Esophagus squamous epithelium (tissue), 5 donors: Measurements from ENCODE around the gene HOXB9. TPM values are rescaled to one million over a fixed set of nuclear protein-coding genes. Genes with fewer than 3 reads are reported as not detected.

Experiments used
- DNase-seq: peaks from one replicate; lab custom pipeline; 2025; lab: John Stamatoyannopoulos, UW
- H3K27ac ChIP-seq, 4 donors: fragments of 200-600 bp; sonication (generic); one replicate each; pipeline ENCODE4 v1.5.1; 2016 to 2019; ENCODE audit warnings: mild to moderate bottlenecking in 1 of 4
- H3K27me3 ChIP-seq, 4 donors: fragments of 200-600 bp; sonication (generic); 1 replicate in 3 of 4; 2 replicates in 1 of 4; pipeline versions ENCODE4 v1.5.1 to v1.6.0; 2017 to 2021; ENCODE audit warnings: antibody characterized with exemption in 1 of 4
- H3K36me3 ChIP-seq, 3 donors: fragments of 200-600 bp; sonication (generic); one replicate each; pipeline ENCODE4 v1.5.1; 2016 to 2019
- H3K4me1 ChIP-seq, 3 donors: fragments of 200-600 bp; sonication (generic); one replicate each; pipeline ENCODE4 v1.5.1; 2017 to 2019
- H3K4me3 ChIP-seq, 4 donors: fragments of 200-600 bp; sonication (generic); 1 replicate in 3 of 4; 2 replicates in 1 of 4; pipeline ENCODE4 v1.5.1; 2016 to 2019; ENCODE audit warnings: mild to moderate bottlenecking in 2 of 4, moderate library complexity in 1 of 4
- H3K9me3 ChIP-seq, 3 donors: fragments of 200-600 bp; sonication (generic); one replicate each; pipeline ENCODE4 v1.5.1; 2016 to 2019
- CTCF ChIP-seq, 6 experiments: fragments of 450-650 bp in 4 of 6; fragments of 200-600 bp in 2 of 6; sonication (generic) in 2 of 6; IDR thresholded peaks; one replicate each; pipeline ENCODE4 v1.5.1; 2016 to 2019; ENCODE audit warnings: antibody characterized with exemption in 6 of 6, mild to moderate bottlenecking in 4 of 6, moderate library complexity in 4 of 6
- POLR2A ChIP-seq, 4 donors: fragments of 450-650 bp; IDR thresholded peaks; one replicate each; pipeline ENCODE4 v1.6.1; 2017; ENCODE audit warnings: antibody characterized with exemption in 4 of 4, mild to moderate bottlenecking in 4 of 4, moderate library complexity in 3 of 4
- WGBS, 2 donors: methylation state at CpG; one replicate each; pipeline ENCODE4 v1.1.5; 2018; 5-methylcytosine and 5-hydroxymethylcytosine counted together
- intact Hi-C: fragments of 100-400 bp; cut with DNase I; formaldehyde crosslinking; loops from one replicate; pipeline ENCODE4 v1.15.0; 2022
- small RNA-seq, 4 donors: library from RNA; depleted of rRNA; stranded (forward); fragments of <200 nt; gene quantifications; one replicate each; pipeline ENCODE3, GENCODE V24; 2016
- total RNA-seq, 4 donors: library from RNA; depleted of rRNA; stranded (reverse); fragments of >200 nt; gene quantifications; one replicate each; pipeline ENCODE4 v1.1.0, GENCODE V29; 2016
- donor health status: DM: yes; HTN: yes; CAD: no.

HOXB9 gene
- total RNA-seq, 4 donors from 2014 or later, result not detected

DNA sequence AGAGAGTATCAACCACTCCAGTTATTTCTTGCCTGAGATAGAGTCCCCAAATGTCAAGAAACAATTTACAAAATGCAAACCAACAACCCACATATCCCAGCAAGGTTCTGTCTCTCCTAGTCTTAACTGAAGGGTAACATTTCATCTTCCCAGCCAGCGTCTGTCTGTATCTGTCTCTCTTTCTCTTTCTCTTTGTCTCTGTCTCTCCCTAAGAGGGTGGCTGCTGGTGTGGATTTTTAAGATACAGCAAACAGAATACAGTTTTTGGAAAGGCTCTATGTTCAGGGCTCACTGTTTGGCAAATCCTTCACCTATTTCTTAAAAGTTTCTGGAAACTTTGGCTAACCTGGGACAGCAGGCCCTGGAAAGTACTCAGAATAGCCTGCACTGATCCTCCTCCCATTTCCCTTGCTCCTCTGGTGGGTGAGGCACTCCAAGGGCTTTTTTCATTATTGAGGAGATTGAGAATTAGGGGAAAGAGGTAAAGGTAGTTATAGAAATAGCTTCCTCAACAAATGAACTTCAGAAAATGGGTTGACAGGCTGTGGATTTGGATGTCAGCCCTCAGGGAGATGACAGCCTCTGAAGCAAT lies 54.2 kb downstream of the HOXB9 start:
- Histone ChIP-seq H3K27ac (peak overlapping the region; percentile 88 to 93 (median 92)), H3K4me1 (peaks cover 0 to 96% (median 59%) of the 10 kb centered on the region in 3 donors), H3K36me3 (no peaks in the 10 kb centered on the region), H3K4me3 (peak overlapping the region in 3 of 4 donors; percentile 31 to 83 (median 34)), H3K27me3 (peaks cover 0 to 99% (median 7%) of the 10 kb centered on the region in 4 donors), H3K9me3 (no peaks in the 10 kb centered on the region)
- TF ChIP-seq POLR2A (IDR thresholded peaks at IDR 0.05), result no peak
- TF ChIP-seq CTCF (IDR thresholded peaks at IDR 0.05), result no peak
- WGBS, 2 donors, result 24 to 62% methylated on average over 1 of the region's 1 CpG
- intact Hi-C loops, result no loop called here
- no peak for DNase-seq

Small RNAs within 50 kb of the gene (small RNA-seq; reads per million reads assigned to genes)
- gene MIR196A1, result 0 to 0.09 (median 0.04) reads per million in 4 donors

Other genes with a start within 250 kb of the HOXB9 start
- 1 to 10 TPM in 2 of 4 donors, under 1 TPM in 1, not detected in 1; 0.83 to 5.1 (median 3.4) TPM for gene SKAP1, start 196.1 kb downstream of the HOXB9 start, total RNA-seq
- under 1 TPM in 1 of 4 donors, not detected in 3; 0.19 TPM for gene HOXB1, start 95.3 kb downstream of the HOXB9 start, total RNA-seq
- gene HOXB2, start 81.2 kb downstream of the HOXB9 start, total RNA-seq, result 10 to 100 TPM in 3 of 4 donors, 1 to 10 TPM in 1; 9.2 to 24.2 (median 17.1) TPM
- 1 to 10 TPM in 3 of 4 donors, under 1 TPM in 1; 0.27 to 2.9 (median 1.8) TPM for gene HOXB4, start 48.0 kb downstream of the HOXB9 start, total RNA-seq
- 10 to 100 TPM in 1 of 4 donors, 1 to 10 TPM in 3; 2.5 to 11.1 (median 5.8) TPM for gene HOXB3, start 36.1 kb downstream of the HOXB9 start, total RNA-seq
- gene HOXB5, start 32.6 kb downstream of the HOXB9 start, total RNA-seq, result not detected
- gene HOXB6, start 21.4 kb downstream of the HOXB9 start, total RNA-seq, result 1 to 10 TPM in 2 of 4 donors, not detected in 2; 1.3 to 3.1 TPM
- gene HOXB7, start 15.3 kb downstream of the HOXB9 start, total RNA-seq, result under 1 TPM in 2 of 4 donors, not detected in 2; 0.38 to 0.64 TPM
- gene HOXB8, start 11.1 kb downstream of the HOXB9 start, total RNA-seq, result not detected
- not detected for gene PRAC1, start 96.2 kb upstream of the HOXB9 start, total RNA-seq
- not detected for gene PRAC2, start 96.8 kb upstream of the HOXB9 start, total RNA-seq
- not detected for gene HOXB13, start 102.4 kb upstream of the HOXB9 start, total RNA-seq
- gene TTLL6, start 190.9 kb upstream of the HOXB9 start, total RNA-seq, result under 1 TPM in 1 of 4 donors, not detected in 3; 0.19 TPM
- gene CALCOCO2, start 204.7 kb upstream of the HOXB9 start, total RNA-seq, result 100 to 1,000 TPM in 1 of 4 donors, 10 to 100 TPM in 3; 62.3 to 129 (median 79.4) TPM